Embryonic facial prominence (tissue), 1 donor: ENCODE results near the gene TRMT2A.
"Not testable (repeated sequence)": the region's sequence is repeated elsewhere in the genome, so short reads cannot be mapped to it uniquely, and the experiment has no call there.

Experiments
- DNase-seq: peaks from one replicate; pipeline ENCODE4 v3.0.0-alpha.2; 2016; ENCODE audit errors: extremely low spot score

Gene TRMT2A, protein sequence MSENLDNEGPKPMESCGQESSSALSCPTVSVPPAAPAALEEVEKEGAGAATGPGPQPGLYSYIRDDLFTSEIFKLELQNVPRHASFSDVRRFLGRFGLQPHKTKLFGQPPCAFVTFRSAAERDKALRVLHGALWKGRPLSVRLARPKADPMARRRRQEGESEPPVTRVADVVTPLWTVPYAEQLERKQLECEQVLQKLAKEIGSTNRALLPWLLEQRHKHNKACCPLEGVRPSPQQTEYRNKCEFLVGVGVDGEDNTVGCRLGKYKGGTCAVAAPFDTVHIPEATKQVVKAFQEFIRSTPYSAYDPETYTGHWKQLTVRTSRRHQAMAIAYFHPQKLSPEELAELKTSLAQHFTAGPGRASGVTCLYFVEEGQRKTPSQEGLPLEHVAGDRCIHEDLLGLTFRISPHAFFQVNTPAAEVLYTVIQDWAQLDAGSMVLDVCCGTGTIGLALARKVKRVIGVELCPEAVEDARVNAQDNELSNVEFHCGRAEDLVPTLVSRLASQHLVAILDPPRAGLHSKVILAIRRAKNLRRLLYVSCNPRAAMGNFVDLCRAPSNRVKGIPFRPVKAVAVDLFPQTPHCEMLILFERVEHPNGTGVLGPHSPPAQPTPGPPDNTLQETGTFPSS

GRCh38 chr22:20116951-20117632 lies at the start of gene TRMT2A:
Gene TRMT2A, minus strand, starts transcription at chr22:20117226. Its CDS starts 320 bp downstream, at chr22:20116906.
- DNase-seq = peak; percentile 93

- no peak for DNase-seq
These were observed 49.7 kb upstream of the TRMT2A start for GRCh38 chr22:20166703-20167102.

DNA sequence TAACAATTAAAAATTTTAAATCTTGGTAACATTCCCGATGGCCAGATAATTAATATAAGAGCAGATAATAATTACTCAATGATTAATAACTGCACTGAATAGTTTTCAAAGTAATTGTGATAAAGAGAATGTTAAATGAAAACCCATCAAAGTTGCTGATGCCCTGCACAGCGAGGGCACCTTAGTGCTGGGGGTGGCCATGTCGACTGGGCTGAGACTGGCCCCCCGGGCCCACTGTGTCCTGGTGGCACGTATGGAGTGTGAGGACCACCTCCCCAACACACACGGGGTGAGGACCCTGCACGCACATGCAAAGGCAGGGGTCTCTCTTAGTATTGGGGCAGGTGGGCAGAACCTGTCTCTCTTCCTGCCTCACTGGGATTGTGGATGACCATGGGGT lies 48.9 kb upstream of the TRMT2A start:
- DNase-seq = no peak

GRCh38 chr22:20165421-20165820 lies 48.4 kb upstream of the TRMT2A start:
- DNase-seq = no peak

- DNase-seq = no peak
These were observed 47.8 kb upstream of the TRMT2A start for GRCh38 chr22:20164863-20165262.

GRCh38 chr22:20160041-20160440 lies 43.0 kb upstream of the TRMT2A start:
- DNase-seq = no peak

DNA sequence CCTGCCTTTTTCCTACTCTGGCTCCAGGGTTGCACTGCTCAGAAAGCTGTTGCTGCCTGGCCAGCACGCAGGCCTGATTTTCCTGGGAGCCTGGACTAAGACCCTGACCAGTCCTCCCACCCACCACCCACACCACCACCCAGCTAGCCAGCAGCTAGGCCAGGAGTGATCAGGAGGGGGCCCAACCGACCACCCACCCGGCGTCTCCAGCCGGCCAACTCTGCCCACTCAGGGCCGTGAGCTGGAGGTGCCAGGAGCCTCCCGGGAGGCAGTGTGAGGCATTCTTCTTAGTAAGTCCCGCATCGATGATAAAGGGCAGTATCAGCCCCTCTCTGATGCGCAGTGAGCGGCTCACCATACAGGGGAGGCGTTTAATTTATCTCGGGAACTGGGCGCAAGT lies 42.5 kb upstream of the TRMT2A start:
- DNase-seq = not testable (repeated sequence)

DNA sequence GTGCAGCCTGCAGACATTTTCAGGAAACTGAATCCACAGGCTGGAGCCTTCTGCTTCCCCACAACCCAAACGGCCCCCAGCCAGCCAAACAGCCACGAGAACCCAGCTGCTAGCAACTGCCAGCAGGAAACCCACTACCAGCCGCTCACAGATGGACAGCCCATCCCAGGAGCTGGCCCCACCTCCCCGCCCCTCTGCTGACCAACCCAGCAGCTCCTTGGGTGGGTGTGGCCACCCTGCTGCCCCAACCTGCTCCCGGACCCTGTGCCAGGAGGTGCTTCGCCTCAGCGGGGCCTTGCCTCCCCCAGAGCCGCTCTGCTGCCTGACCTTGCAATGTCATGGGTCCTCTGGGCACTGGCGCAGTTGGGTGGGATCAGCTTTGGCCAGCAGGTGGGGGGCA lies 42.0 kb upstream of the TRMT2A start:
- no peak for DNase-seq

GRCh38 chr22:20158391-20159036 lies 41.5 kb upstream of the TRMT2A start:
- DNase-seq = no peak

DNA sequence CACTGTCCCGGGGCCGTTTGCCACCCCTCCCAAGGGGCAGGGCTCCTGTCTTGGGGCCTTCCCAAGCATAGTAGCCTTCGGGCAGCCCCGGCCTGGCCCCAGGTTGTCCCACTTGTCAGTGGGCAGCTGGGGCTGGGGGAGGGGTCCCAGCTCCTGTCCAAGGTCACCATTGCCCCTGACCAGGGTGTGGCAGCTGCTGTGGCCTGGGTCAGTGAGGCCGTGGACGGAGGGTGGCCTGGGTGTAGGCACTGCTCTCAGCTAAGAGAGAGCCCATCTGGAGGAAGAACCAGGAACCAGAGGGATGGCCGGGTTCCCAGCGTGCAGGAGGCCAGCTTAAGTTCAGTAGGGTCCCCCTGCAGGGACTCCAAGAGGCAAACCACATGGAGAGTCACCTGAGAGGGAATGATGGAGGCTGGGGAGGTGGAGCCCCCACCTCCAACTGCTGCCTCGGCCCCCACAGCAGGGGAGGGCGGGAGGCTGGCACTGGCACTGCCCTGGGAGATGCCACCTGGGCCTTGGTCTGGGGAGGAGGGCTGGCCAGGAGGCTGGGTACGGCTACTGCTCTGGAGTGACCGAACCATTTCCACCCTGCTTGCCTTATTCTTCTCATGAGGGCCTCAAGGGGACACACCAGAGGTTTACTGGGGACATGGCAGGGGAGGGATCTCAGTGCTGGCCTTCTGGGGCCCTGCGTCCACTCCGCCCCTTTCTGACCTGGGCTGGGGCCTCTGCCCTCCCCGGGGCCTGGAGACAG lies 40.6 kb upstream of the TRMT2A start:
- no peak for DNase-seq

- peak; percentile 46 for DNase-seq
These were observed 39.8 kb upstream of the TRMT2A start for GRCh38 chr22:20156611-20157429.

DNA sequence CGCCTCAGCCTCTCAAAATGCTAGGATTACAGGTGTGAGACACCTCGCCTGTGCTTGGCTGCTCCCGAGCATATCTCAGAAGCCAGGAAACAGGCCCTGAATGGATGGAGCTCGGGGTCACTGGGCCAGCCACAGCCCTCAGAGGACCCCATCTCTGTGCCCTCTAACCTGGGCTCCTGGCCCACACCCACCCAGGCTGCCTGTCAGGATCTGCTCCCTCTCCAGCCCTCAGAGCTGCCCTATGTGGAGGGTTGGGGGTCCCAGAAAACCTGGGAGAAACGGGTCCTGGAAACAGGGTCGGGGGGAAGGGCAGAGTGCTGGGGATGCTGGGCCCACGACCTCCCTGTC lies 39.0 kb upstream of the TRMT2A start:
- no peak for DNase-seq

GRCh38 chr22:20155330-20156041 lies 38.5 kb upstream of the TRMT2A start:
- no peak for DNase-seq

DNA sequence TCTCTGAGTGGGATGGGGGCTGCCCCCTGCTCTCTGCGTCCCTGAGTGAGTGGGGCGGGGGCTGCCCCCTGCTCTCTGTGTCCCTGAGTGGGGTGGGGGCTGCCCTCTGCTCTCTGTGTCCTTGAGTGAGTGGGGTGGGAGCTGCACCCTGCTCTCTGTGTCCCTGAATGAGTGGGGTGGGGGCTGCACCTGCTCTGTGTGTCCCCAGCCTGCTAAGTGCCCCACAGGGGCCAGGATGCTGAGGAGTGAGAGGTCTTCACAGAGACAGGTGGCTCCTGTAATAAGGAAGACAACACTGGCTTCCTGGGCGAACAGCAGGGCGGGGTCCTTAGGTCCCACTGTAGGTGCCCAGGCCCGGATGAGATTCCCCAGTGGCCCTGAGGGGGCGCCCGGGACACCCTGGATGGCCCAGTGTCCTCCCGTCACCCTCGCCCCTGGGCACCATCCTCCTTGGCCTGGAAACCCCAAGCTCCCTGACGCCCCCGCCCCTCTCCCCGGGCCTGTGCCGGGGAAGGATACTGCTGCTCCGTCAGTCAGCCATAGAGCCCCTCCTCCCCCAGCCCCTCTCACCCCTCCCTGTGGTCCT lies 37.7 kb upstream of the TRMT2A start:
- no peak for DNase-seq

- no peak for DNase-seq
These were observed 36.9 kb upstream of the TRMT2A start for GRCh38 chr22:20153945-20154344.

GRCh38 chr22:20152464-20152890 lies 35.5 kb upstream of the TRMT2A start:
- no peak for DNase-seq

GRCh38 chr22:20151276-20151588 lies 34.2 kb upstream of the TRMT2A start:
- no peak for DNase-seq

- no peak for DNase-seq
These were observed 33.6 kb upstream of the TRMT2A start, which contains the start of gene CCDC188 for GRCh38 chr22:20150381-20151275. Gene CCDC188, minus strand, starts transcription at chr22:20151055. Its CDS starts 69 bp downstream, at chr22:20150986.
